Fibroblast of mammary gland (primary cell): ENCODE measurements around the gene LIG3.
"Not testable (repeated sequence)": the region's sequence is repeated elsewhere in the genome, so short reads cannot be mapped to it uniquely, and the experiment has no call there.

Source experiments
- DNase-seq: peaks from one replicate; pipeline ENCODE4 v3.0.0-alpha.2; 2010; ENCODE audit warnings: low read depth
- H3K4me3 ChIP-seq: 2 replicates; pipeline ENCODE4 v1.5.1; 2011; ENCODE audit warnings: low read depth, mild to moderate bottlenecking, low read length, moderate library complexity; ENCODE audit not compliant: control insufficient read depth
- CTCF ChIP-seq: conservative IDR thresholded peaks from 2 replicates; pipeline ENCODE4 v1.5.1; 2011; ENCODE audit warnings: low read depth, low read length, inconsistent platforms; ENCODE audit not compliant: control insufficient read depth, insufficient read depth

The LIG3 gene

GRCh38 chr17:35021520-35022380 is 41.4 kb downstream of the LIG3 start:
- DNase-seq, result no peak
- no peak for TF ChIP-seq CTCF
- no peak overlapping the region for H3K4me3 ChIP-seq

- TF ChIP-seq CTCF, result peak; percentile 35
- no peak overlapping the region for H3K4me3 ChIP-seq
- DNase-seq, result peak; percentile 81
Measured at GRCh38 chr17:35022536-35023063, 42.3 kb downstream of the LIG3 start.

DNA sequence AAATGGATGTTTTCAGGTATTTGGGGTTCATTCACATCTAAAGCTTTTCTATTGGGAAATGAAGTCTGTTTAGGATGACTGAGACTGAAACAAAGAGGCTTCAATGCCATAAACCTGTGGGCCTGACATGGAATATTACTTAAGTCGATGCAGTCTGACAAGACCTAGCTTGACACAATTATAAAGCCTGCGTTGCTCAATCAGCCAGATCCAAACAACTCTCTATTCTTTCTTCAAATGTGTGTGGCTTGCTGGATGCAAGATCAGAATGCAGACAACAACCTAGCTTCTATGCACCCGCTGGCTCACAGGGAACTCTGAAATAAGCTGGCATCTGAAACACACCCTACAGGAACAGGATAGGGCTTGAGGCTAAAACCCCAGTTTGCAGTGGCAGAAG is 43.2 kb downstream of the LIG3 start:
- no peak for TF ChIP-seq CTCF
- DNase-seq, result no peak
- no peak overlapping the region for H3K4me3 ChIP-seq

- TF ChIP-seq CTCF, result no peak
- no peak overlapping the region for H3K4me3 ChIP-seq
- no peak for DNase-seq
Measured at GRCh38 chr17:35025541-35025940, 45.2 kb downstream of the LIG3 start.

GRCh38 chr17:35028097-35028496 is 47.8 kb downstream of the LIG3 start:
- H3K4me3 ChIP-seq, result not testable (repeated sequence)

GRCh38 chr17:35028531-35029262 is 48.4 kb downstream of the LIG3 start:
- no peak for TF ChIP-seq CTCF
- no peak overlapping the region for H3K4me3 ChIP-seq
- DNase-seq, result no peak

More at GRCh38 chr17:35028097-35028496, 47.8 kb downstream of the LIG3 start:
- not testable (repeated sequence) for DNase-seq

GRCh38 chr17:35030780-35031179 is 50.5 kb downstream of the LIG3 start:
- DNase-seq, result no peak
- H3K4me3 ChIP-seq, result no peak overlapping the region
- no peak for TF ChIP-seq CTCF
